PC-9 (cell line): ENCODE measurements around the gene STEAP3.

Experiments
- EZH2 ChIP-seq: fragments of 200-600 bp; sonication (generic); IDR thresholded peaks from 2 replicates; pipeline ENCODE4 v1.8.0; 2017; ENCODE audit warnings: antibody characterized with exemption, low read depth
- TF ChIP-seq, protein P1 (sequence below): fragments of 200-600 bp; sonication (generic); conservative IDR thresholded peaks from 2 replicates; pipeline ENCODE4 v1.6.1; 2017; ENCODE audit warnings: mixed run types, antibody characterized with exemption, mild to moderate bottlenecking, moderate library complexity

DNA sequence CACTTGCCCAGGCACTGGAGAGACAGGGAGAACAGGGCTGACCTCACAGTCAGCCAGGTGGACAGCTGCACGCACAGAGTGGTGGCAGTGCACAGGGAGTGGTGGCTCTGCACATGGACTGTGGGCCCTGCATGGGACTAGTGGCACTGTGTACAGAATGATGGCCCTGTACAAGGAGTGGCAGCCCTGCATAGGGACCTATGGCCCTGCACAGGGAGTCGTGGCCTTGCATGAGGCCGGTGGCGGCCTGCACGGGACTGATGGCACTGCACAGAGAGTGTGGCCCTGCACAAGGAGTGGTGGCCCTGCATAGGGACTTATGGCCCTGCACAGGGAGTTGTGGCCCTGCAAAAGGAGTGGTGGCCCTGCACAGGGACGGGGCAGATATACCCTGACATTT lies 19.1 kb upstream of the STEAP3 start:
- TF ChIP-seq, protein P1, sequence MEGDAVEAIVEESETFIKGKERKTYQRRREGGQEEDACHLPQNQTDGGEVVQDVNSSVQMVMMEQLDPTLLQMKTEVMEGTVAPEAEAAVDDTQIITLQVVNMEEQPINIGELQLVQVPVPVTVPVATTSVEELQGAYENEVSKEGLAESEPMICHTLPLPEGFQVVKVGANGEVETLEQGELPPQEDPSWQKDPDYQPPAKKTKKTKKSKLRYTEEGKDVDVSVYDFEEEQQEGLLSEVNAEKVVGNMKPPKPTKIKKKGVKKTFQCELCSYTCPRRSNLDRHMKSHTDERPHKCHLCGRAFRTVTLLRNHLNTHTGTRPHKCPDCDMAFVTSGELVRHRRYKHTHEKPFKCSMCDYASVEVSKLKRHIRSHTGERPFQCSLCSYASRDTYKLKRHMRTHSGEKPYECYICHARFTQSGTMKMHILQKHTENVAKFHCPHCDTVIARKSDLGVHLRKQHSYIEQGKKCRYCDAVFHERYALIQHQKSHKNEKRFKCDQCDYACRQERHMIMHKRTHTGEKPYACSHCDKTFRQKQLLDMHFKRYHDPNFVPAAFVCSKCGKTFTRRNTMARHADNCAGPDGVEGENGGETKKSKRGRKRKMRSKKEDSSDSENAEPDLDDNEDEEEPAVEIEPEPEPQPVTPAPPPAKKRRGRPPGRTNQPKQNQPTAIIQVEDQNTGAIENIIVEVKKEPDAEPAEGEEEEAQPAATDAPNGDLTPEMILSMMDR, result no peak
- no peak for TF ChIP-seq EZH2
